Stimulated activated CD4-positive, alpha-beta T cell treated with anti-CD3 and anti-CD28 coated beads, TNF-alpha, amount 100 ng/mL, for 4 hours (primary cell): ENCODE data around the gene YRDC.

Experiments
- DNase-seq, 3 experiments: peaks; one replicate each; pipeline ENCODE4 v3.0.0-alpha.2; 2020; ENCODE audit warnings: low read depth in 3 of 3

The YRDC gene

GRCh38 chr1:37807555-37808368, at the start of gene YRDC, which contains the start of gene C1orf122:
YRDC (minus strand) TSS chr1:37808208; CDS start chr1:37808180, 28 bp downstream.
C1orf122 (plus strand) TSS chr1:37807790; CDS start chr1:37808405, 615 bp downstream.
- DNase-seq: peak; percentile 84 to 88 (median 86)

GRCh38 chr1:37854406-37854805, 46.4 kb upstream of the YRDC start:
- DNase-seq: no peak

- DNase-seq: no peak
Observed at GRCh38 chr1:37853157-37853556, 45.1 kb upstream of the YRDC start.

- DNase-seq: no peak
Observed at GRCh38 chr1:37851782-37852210, 43.8 kb upstream of the YRDC start.

GRCh38 chr1:37851262-37851661, 43.3 kb upstream of the YRDC start:
- DNase-seq: no peak

- no peak for DNase-seq
Observed at GRCh38 chr1:37850352-37850955, 42.4 kb upstream of the YRDC start.

GRCh38 chr1:37849480-37849879, 41.5 kb upstream of the YRDC start:
- DNase-seq: no peak

- no peak for DNase-seq
Observed at GRCh38 chr1:37846647-37847339, 38.8 kb upstream of the YRDC start.

GRCh38 chr1:37845786-37846185, 37.8 kb upstream of the YRDC start:
- no peak for DNase-seq

- no peak for DNase-seq
Observed at GRCh38 chr1:37845049-37845646, 37.1 kb upstream of the YRDC start.

GRCh38 chr1:37844536-37844935, 36.5 kb upstream of the YRDC start:
- DNase-seq: no peak

GRCh38 chr1:37841652-37842051, 33.6 kb upstream of the YRDC start:
- no peak for DNase-seq

GRCh38 chr1:37840711-37841110, 32.7 kb upstream of the YRDC start:
- no peak for DNase-seq

GRCh38 chr1:37839676-37840075, 31.7 kb upstream of the YRDC start:
- DNase-seq: no peak

- DNase-seq: no peak
Observed at GRCh38 chr1:37836788-37837187, 28.8 kb upstream of the YRDC start.

- DNase-seq: no peak
Observed at GRCh38 chr1:37831809-37832208, 23.8 kb upstream of the YRDC start.

- DNase-seq: no peak
Observed at GRCh38 chr1:37831109-37831508, 23.1 kb upstream of the YRDC start.

GRCh38 chr1:37828410-37829074, 20.5 kb upstream of the YRDC start:
- DNase-seq: no peak

GRCh38 chr1:37825506-37825905, 17.5 kb upstream of the YRDC start:
- no peak for DNase-seq

GRCh38 chr1:37824001-37824400, 16.0 kb upstream of the YRDC start:
- DNase-seq: no peak
